Measurements from ENCODE around the gene GAA.

The GAA gene

GRCh38 chr17:80061421-80061820 lies 40.0 kb upstream of the GAA start:
- in situ Hi-C loops (cut with MboI; ENCODE audit: low sequenced_read_pairs, unreplicated experiment), result no loop called here
- no peak for DNase-seq (ENCODE audit: low spot score)
- no peak for TF ChIP-seq CTCF (IDR thresholded peaks at IDR 0.05; ENCODE audit: borderline replicate concordance, control extremely low read depth, extremely low read depth, insufficient read depth, missing control alignments)

- in situ Hi-C loops (cut with MboI; ENCODE audit: low sequenced_read_pairs, unreplicated experiment), result no loop called here
- no peak for TF ChIP-seq CTCF (IDR thresholded peaks at IDR 0.05; ENCODE audit: borderline replicate concordance, control extremely low read depth, extremely low read depth, insufficient read depth, missing control alignments)
- DNase-seq (ENCODE audit: low spot score), result no peak
Observed at GRCh38 chr17:80063830-80064585, 37.4 kb upstream of the GAA start.

GRCh38 chr17:80064696-80065095 lies 36.7 kb upstream of the GAA start:
- no peak for TF ChIP-seq CTCF (IDR thresholded peaks at IDR 0.05; ENCODE audit: borderline replicate concordance, control extremely low read depth, extremely low read depth, insufficient read depth, missing control alignments)
- no peak for DNase-seq (ENCODE audit: low spot score)
- in situ Hi-C loops (cut with MboI; ENCODE audit: low sequenced_read_pairs, unreplicated experiment), result no loop called here

GRCh38 chr17:80065478-80066170 lies 35.8 kb upstream of the GAA start:
- no peak for TF ChIP-seq CTCF (IDR thresholded peaks at IDR 0.05; ENCODE audit: borderline replicate concordance, control extremely low read depth, extremely low read depth, insufficient read depth, missing control alignments)
- no peak for DNase-seq (ENCODE audit: low spot score)
- in situ Hi-C loops (cut with MboI; ENCODE audit: low sequenced_read_pairs, unreplicated experiment), result no loop called here

- in situ Hi-C loops (cut with MboI; ENCODE audit: low sequenced_read_pairs, unreplicated experiment), result no loop called here
- TF ChIP-seq CTCF (IDR thresholded peaks at IDR 0.05; ENCODE audit: borderline replicate concordance, control extremely low read depth, extremely low read depth, insufficient read depth, missing control alignments), result no peak
- DNase-seq (ENCODE audit: low spot score), result no peak
Observed at GRCh38 chr17:80067393-80067986, 33.9 kb upstream of the GAA start.

GRCh38 chr17:80068301-80069222 lies 32.8 kb upstream of the GAA start:
- TF ChIP-seq CTCF (IDR thresholded peaks at IDR 0.05; ENCODE audit: borderline replicate concordance, control extremely low read depth, extremely low read depth, insufficient read depth, missing control alignments), result no peak
- in situ Hi-C loops (cut with MboI; ENCODE audit: low sequenced_read_pairs, unreplicated experiment), result no loop called here
- no peak for DNase-seq (ENCODE audit: low spot score)
